ENCODE data around the gene DNAAF5. TPM values are rescaled to one million over a fixed set of nuclear protein-coding genes. Genes with fewer than 3 reads are reported as not detected.

The DNAAF5 gene
- total RNA-seq, 6 experiments from 2014 or later = 9.5 to 22.8 (median 10.5) TPM

GRCh38 chr7:832968-833424 is 106.5 kb downstream of the DNAAF5 start:
- H3K4me3 ChIP-seq = no peak overlapping the region
- no peak for ATAC-seq
- intact Hi-C loops (cut with DNase I) = no loop called here

GRCh38 chr7:833601-834258 is 107.2 kb downstream of the DNAAF5 start:
- Histone ChIP-seq H3K4me3 (no peak overlapping the region), H3K27me3 (no peaks in the 10 kb centered on the region), H3K36me3 (peaks cover 0 to 3% (median 0%) of the 10 kb centered on the region in 4 donors), H3K9me3 (no peaks in the 10 kb centered on the region), H3K4me1 (peaks cover 0 to 11% (median 0%) of the 10 kb centered on the region in 4 donors), H3K27ac (no peak overlapping the region)
- ATAC-seq = no peak
- TF ChIP-seq POLR2A (IDR thresholded peaks at IDR 0.05) = no peak
- intact Hi-C loops (cut with DNase I) = no loop called here
- DNase-seq = no peak
- 77% methylated on average over 8 of the region's 8 CpGs for WGBS (ENCODE audit: insufficient coverage, low coverage, low lambda C conversion rate, missing lambda C conversion rate)

More at GRCh38 chr7:832968-833424, 106.5 kb downstream of the DNAAF5 start:
- H3K36me3 ChIP-seq = no peaks in the 10 kb centered on the region
- peak overlapping the region in 2 of 3 donors; percentile 66 to 87 for H3K27ac ChIP-seq
- H3K27me3 ChIP-seq = no peaks in the 10 kb centered on the region
- no peaks in the 10 kb centered on the region for H3K9me3 ChIP-seq
- TF ChIP-seq POLR2A (IDR thresholded peaks at IDR 0.05) (no peak), CTCF (IDR thresholded peaks at IDR 0.05) (no peak)
- peak in 1 of 3 donors; percentile 5 for DNase-seq
- peaks cover 0 to 11% (median 0%) of the 10 kb centered on the region in 4 donors for H3K4me1 ChIP-seq
- WGBS (ENCODE audit: insufficient coverage, low coverage, low lambda C conversion rate, missing lambda C conversion rate) = 90% methylated on average over 15 of the region's 15 CpGs

DNA sequence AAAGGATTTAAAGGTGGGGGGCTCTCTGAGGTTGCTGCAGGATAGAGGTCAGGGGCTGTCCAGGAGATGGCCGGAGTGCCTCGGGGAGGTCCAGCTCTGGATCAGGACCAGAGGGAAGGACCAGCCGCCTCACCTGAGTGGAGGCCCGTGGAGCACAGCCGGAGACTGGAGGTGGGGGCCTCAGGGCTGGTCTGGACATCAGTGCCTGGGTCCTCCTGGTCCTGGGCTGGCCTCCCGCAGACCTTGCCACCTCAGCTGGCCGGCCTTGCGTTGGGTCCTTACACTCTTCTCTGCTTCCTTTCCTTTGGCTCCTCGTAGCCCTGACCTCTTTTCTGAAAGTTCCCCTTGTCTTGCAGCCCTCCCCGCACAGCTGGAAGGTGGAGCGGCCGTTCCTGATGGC is 107.8 kb downstream of the DNAAF5 start:
- H3K9me3 ChIP-seq = no peaks in the 10 kb centered on the region
- TF ChIP-seq POLR2A (IDR thresholded peaks at IDR 0.05) (no peak), CTCF (IDR thresholded peaks at IDR 0.05) (no peak)
- WGBS (ENCODE audit: insufficient coverage, low coverage, low lambda C conversion rate, missing lambda C conversion rate) = 95% methylated on average over 6 of the region's 12 CpGs
- ATAC-seq (peak in 1 of 4 donors; percentile 8), DNase-seq (peak in 1 of 3 donors; percentile 50)
- no peaks in the 10 kb centered on the region for H3K27me3 ChIP-seq
- H3K36me3 ChIP-seq = peaks cover 0 to 8% (median 0%) of the 10 kb centered on the region in 4 donors
- intact Hi-C loops (cut with DNase I) = no loop called here
- no peak overlapping the region for H3K4me3 ChIP-seq
- H3K4me1 ChIP-seq = peaks cover 0 to 11% (median 0%) of the 10 kb centered on the region in 4 donors
- H3K27ac ChIP-seq = no peak overlapping the region

DNA sequence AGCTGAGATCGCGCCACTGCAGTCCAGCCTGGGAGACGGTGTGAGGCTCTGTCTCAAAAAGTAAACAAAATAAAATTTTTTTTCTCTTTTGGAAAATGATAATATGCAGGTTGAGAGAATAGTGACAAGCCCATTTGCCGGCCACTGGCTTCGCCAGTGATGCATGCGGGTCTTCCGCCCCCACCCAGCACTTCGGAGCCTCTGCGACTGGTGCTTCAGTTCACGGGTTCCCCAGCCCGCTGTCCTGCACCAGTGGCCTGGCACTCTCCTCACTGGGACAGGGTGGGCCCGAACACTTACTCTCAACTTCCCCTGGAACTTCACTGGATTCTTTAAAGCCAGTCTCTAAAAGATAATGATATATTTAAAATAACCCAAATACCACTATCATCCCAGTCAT is 108.5 kb downstream of the DNAAF5 start:
- 100% methylated on average over 3 of the region's 12 CpGs for WGBS (ENCODE audit: insufficient coverage, low coverage, low lambda C conversion rate, missing lambda C conversion rate)
- no peak overlapping the region for H3K27ac ChIP-seq
- no peaks in the 10 kb centered on the region for H3K27me3 ChIP-seq
- ATAC-seq (no peak), DNase-seq (no peak)
- H3K4me1 ChIP-seq = peaks cover 0 to 11% (median 0%) of the 10 kb centered on the region in 4 donors
- no peak for TF ChIP-seq CTCF (IDR thresholded peaks at IDR 0.05)
- no peak for TF ChIP-seq POLR2A (IDR thresholded peaks at IDR 0.05)
- intact Hi-C loops (cut with DNase I) = no loop called here
- H3K9me3 ChIP-seq = no peaks in the 10 kb centered on the region
- H3K36me3 ChIP-seq = peaks cover 0 to 9% (median 0%) of the 10 kb centered on the region in 4 donors
- H3K4me3 ChIP-seq = no peak overlapping the region
